GM20000 (cell line): ENCODE measurements around the gene PTGDR.

Source experiments
- DNase-seq: peaks from one replicate; pipeline ENCODE4 v3.0.0; 2012; ENCODE audit warnings: low spot score
- CTCF ChIP-seq: IDR thresholded peaks from 2 replicates; pipeline ENCODE4 v1.5.1; 2012; ENCODE audit warnings: mild to moderate bottlenecking, control low read depth; ENCODE audit errors: extremely low read depth, missing control alignments

Gene PTGDR

GRCh38 chr14:52296378-52296777, 28.9 kb downstream of the PTGDR start:
- no peak for TF ChIP-seq CTCF
- DNase-seq: no peak

GRCh38 chr14:52298795-52299194, 31.3 kb downstream of the PTGDR start:
- TF ChIP-seq CTCF: no peak

GRCh38 chr14:52299692-52300278, 32.3 kb downstream of the PTGDR start:
- peak; percentile 61 for DNase-seq
- TF ChIP-seq CTCF: peak; percentile 49

More at GRCh38 chr14:52298795-52299194, 31.3 kb downstream of the PTGDR start:
- DNase-seq: no peak

- no peak for DNase-seq
- no peak for TF ChIP-seq CTCF
Measured at GRCh38 chr14:52303236-52303635, 35.7 kb downstream of the PTGDR start.

GRCh38 chr14:52304248-52304904, 36.9 kb downstream of the PTGDR start:
- no peak for DNase-seq
- TF ChIP-seq CTCF: no peak

GRCh38 chr14:52305014-52305413, 37.5 kb downstream of the PTGDR start:
- TF ChIP-seq CTCF: no peak
- no peak for DNase-seq

- TF ChIP-seq CTCF: no peak
- no peak for DNase-seq
Measured at GRCh38 chr14:52307376-52307775, 39.9 kb downstream of the PTGDR start.
